Mammary epithelial cell (primary cell): ENCODE measurements around the gene DMD.

Experiments used
- EZH2 ChIP-seq: IDR thresholded peaks from 2 replicates; pipeline ENCODE4 v1.6.1; 2012; ENCODE audit warnings: low read length, inconsistent platforms, borderline replicate concordance
- TF ChIP-seq, protein P1 (sequence below), 2 donors: IDR thresholded peaks in 1 of 2; conservative IDR thresholded peaks in 1 of 2; 2 replicates each; pipeline ENCODE4 v1.5.1; 2011 to 2012; ENCODE audit warnings: inconsistent platforms in 2 of 2, low read length in 2 of 2, mild to moderate bottlenecking in 2 of 2, control low read depth in 1 of 2, low read depth in 1 of 2; ENCODE audit not compliant: insufficient read depth in 1 of 2; ENCODE audit errors: extremely low read depth in 1 of 2

- TF ChIP-seq, protein P1, sequence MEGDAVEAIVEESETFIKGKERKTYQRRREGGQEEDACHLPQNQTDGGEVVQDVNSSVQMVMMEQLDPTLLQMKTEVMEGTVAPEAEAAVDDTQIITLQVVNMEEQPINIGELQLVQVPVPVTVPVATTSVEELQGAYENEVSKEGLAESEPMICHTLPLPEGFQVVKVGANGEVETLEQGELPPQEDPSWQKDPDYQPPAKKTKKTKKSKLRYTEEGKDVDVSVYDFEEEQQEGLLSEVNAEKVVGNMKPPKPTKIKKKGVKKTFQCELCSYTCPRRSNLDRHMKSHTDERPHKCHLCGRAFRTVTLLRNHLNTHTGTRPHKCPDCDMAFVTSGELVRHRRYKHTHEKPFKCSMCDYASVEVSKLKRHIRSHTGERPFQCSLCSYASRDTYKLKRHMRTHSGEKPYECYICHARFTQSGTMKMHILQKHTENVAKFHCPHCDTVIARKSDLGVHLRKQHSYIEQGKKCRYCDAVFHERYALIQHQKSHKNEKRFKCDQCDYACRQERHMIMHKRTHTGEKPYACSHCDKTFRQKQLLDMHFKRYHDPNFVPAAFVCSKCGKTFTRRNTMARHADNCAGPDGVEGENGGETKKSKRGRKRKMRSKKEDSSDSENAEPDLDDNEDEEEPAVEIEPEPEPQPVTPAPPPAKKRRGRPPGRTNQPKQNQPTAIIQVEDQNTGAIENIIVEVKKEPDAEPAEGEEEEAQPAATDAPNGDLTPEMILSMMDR (conservative IDR thresholded peaks at IDR 0.05 in 1 of 2, IDR thresholded peaks at IDR 0.05 in 1 of 2; ENCODE audit: extremely low read depth in 1 of 2, insufficient read depth in 1 of 2, low read depth in 1 of 2, low read length in 2 of 2): no peak
- no peak for TF ChIP-seq EZH2
Measured at GRCh38 chrX:33087411-33087810, 123.9 kb downstream of the DMD start.
